Stomach (tissue), 4 donors: ENCODE measurements around the gene TMEM45A.

Source experiments
- EP300 ChIP-seq: sonication (generic); formaldehyde crosslinking; IDR thresholded peaks from one replicate; pipeline ENCODE4 v1.6.1; 2017; ENCODE audit warnings: antibody characterized with exemption
- POLR2A ChIP-seq, 4 donors: fragments of 450-650 bp; IDR thresholded peaks; one replicate each; pipeline ENCODE4 v1.6.1; 2016; ENCODE audit warnings: antibody characterized with exemption in 4 of 4, control low read depth in 2 of 4, mild to moderate bottlenecking in 1 of 4, moderate library complexity in 1 of 4
- POLR2AphosphoS5 ChIP-seq, 3 donors: sonication (generic); formaldehyde crosslinking; IDR thresholded peaks; one replicate each; pipeline ENCODE4 v1.6.1; 2016; ENCODE audit warnings: antibody characterized with exemption in 3 of 3
- TF ChIP-seq, protein P1 (sequence below), 7 experiments: fragments of 450-650 bp in 4 of 7; fragments of 200-600 bp in 3 of 7; sonication (generic) in 3 of 7; IDR thresholded peaks; one replicate each; pipeline ENCODE4 v1.5.1; 2016 to 2019; ENCODE audit warnings: antibody characterized with exemption in 7 of 7, control low read depth in 2 of 7, mild to moderate bottlenecking in 1 of 7

DNA sequence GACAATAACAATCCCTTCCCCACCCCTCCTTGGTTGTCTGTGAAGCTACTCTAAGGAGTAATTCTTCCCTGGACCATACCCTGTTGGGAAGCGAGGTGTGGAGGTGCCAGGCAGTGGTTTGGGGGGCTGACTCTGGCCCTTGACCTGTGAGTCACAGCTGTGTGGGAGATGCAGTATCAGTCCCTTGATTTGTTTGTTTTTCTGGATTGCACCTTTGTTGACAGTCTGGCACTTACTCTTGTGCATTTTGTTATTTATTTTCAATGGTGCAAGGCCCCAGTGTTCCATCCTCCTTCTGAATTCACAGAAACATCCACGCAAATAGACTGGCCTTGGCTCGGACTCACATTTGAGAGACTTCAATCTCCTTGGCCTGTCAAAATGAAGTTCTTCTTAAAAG, 29.7 kb downstream of the TMEM45A start:
- TF ChIP-seq, protein P1, sequence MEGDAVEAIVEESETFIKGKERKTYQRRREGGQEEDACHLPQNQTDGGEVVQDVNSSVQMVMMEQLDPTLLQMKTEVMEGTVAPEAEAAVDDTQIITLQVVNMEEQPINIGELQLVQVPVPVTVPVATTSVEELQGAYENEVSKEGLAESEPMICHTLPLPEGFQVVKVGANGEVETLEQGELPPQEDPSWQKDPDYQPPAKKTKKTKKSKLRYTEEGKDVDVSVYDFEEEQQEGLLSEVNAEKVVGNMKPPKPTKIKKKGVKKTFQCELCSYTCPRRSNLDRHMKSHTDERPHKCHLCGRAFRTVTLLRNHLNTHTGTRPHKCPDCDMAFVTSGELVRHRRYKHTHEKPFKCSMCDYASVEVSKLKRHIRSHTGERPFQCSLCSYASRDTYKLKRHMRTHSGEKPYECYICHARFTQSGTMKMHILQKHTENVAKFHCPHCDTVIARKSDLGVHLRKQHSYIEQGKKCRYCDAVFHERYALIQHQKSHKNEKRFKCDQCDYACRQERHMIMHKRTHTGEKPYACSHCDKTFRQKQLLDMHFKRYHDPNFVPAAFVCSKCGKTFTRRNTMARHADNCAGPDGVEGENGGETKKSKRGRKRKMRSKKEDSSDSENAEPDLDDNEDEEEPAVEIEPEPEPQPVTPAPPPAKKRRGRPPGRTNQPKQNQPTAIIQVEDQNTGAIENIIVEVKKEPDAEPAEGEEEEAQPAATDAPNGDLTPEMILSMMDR (IDR thresholded peaks at IDR 0.05): no peak
- TF ChIP-seq EP300 (no peak), POLR2A (IDR thresholded peaks at IDR 0.05) (no peak), POLR2AphosphoS5 (IDR thresholded peaks at IDR 0.05) (no peak)
